K562 (cell line): Measurements from ENCODE around the gene TEX51. TPM values are rescaled to one million over a fixed set of nuclear protein-coding genes. Genes with fewer than 3 reads are reported as not detected.

Experiments used
- ATAC-seq: fragments of 200-7000 bp; cut with Tn5 transposase; 3 replicates; pipeline ENCODE4 v1.9.1; 2020; ENCODE audit warnings: moderate library complexity
- BruUV-seq: library from RNA; stranded (reverse); fragments of 400-500 nt; replicated peaks from 2 replicates; lab custom pipeline; 2021; lab: Mats Ljungman, UMichigan
- CTCF ChIA-PET: fragments of 300-600 bp; formaldehyde crosslinking; extraction: SDS; loops from one replicate; lab custom pipeline; 2021; ENCODE audit warnings: low intra/inter-chr PET ratio; lab: Yijun Ruan, JAX
- POLR2A ChIA-PET: fragments of 300-600, 350-650 bp; sonication (Branson Sonifier 250); formaldehyde crosslinking; extraction: SDS; loops from one replicate; lab custom pipeline; 2021; ENCODE audit warnings: antibody characterized with exemption, inconsistent platforms; lab: Yijun Ruan, JAX
- DNase-seq, 4 experiments: peaks; one replicate each; pipeline versions ENCODE4 v3.0.0 to v3.0.0-alpha.2; 2011 to 2018; ENCODE audit warnings: low spot score in 3 of 4, mixed read lengths in 3 of 4; ENCODE audit errors: extremely low read depth in 1 of 4
- FAIRE-seq: peaks from 2 replicates; lab custom pipeline; 2011; peaks lifted over from hg19 to GRCh38; lab: Jason Lieb, UNC
- H2AFZ ChIP-seq: 2 replicates; pipeline ENCODE4 v1.6.0; 2011; ENCODE audit warnings: low read depth, low read length, control low read depth, inconsistent platforms
- H3K27ac ChIP-seq: fragments of 200-600 bp; 3 replicates; pipeline ENCODE4 v1.8.0; 2011; ENCODE audit warnings: low read depth, mild to moderate bottlenecking, control low read depth, inconsistent platforms, low read length, moderate library complexity, mixed read lengths; ENCODE audit errors: extremely low read depth
- H3K27me3 ChIP-seq, 2 experiments: fragments of 300-600 bp in 1 of 2; 2 replicates in 1 of 2; 3 replicates in 1 of 2; pipeline versions ENCODE4 v1.6.0 to v1.8.0; 2011; ENCODE audit warnings: inconsistent platforms in 2 of 2, low read length in 2 of 2, mild to moderate bottlenecking in 1 of 2, mixed read lengths in 1 of 2, moderate library complexity in 1 of 2; ENCODE audit not compliant: control insufficient read depth in 2 of 2, insufficient read depth in 2 of 2
- H3K36me3 ChIP-seq: fragments of 300-600 bp; 3 replicates; pipeline ENCODE4 v1.8.0; 2011; ENCODE audit warnings: mild to moderate bottlenecking, low read length, inconsistent platforms; ENCODE audit not compliant: control insufficient read depth, insufficient read depth
- H3K4me1 ChIP-seq, 2 experiments: fragments of 200-600 bp in 1 of 2; replicated peaks in 1 of 2; 2 replicates in 1 of 2; 3 replicates in 1 of 2; pipeline versions ENCODE4 v1.5.1 to v1.8.0; 2011; ENCODE audit warnings: inconsistent platforms in 2 of 2, low read length in 2 of 2, mild to moderate bottlenecking in 1 of 2, mixed read lengths in 1 of 2, moderate library complexity in 1 of 2; ENCODE audit not compliant: control insufficient read depth in 2 of 2, insufficient read depth in 2 of 2
- H3K4me2 ChIP-seq: 2 replicates; pipeline ENCODE4 v1.6.1; 2011; ENCODE audit warnings: low read length, control low read depth, inconsistent platforms, mixed read lengths; ENCODE audit not compliant: insufficient read depth
- H3K4me3 ChIP-seq: fragments of 200-600 bp; sonication (generic), shearing (Covaris generic); 2 replicates; pipeline ENCODE4 v1.5.1; 2016; ENCODE audit warnings: control low read depth, inconsistent platforms
- H3K79me2 ChIP-seq: fragments of 200-600 bp; 3 replicates; pipeline ENCODE4 v1.8.0; 2011; ENCODE audit warnings: low read length, inconsistent platforms; ENCODE audit not compliant: control insufficient read depth, insufficient read depth
- H3K9ac ChIP-seq, 2 experiments: 2 replicates each; pipeline versions ENCODE4 v1.6.0 to v1.6.1; 2011; ENCODE audit warnings: low read depth in 2 of 2, low read length in 2 of 2, control low read depth in 1 of 2, inconsistent platforms in 1 of 2, mild to moderate bottlenecking in 1 of 2, mixed read lengths in 1 of 2; ENCODE audit not compliant: insufficient read depth in 1 of 2
- H3K9me1 ChIP-seq: one replicate; pipeline ENCODE4 v1.6.0; 2011; ENCODE audit warnings: inconsistent platforms, mild to moderate bottlenecking, low read length, moderate library complexity; ENCODE audit not compliant: control insufficient read depth, insufficient read depth
- H3K9me3 ChIP-seq: replicated peaks from 2 replicates; pipeline ENCODE4 v1.5.1; 2011; ENCODE audit warnings: low read depth, low read length, inconsistent platforms; ENCODE audit not compliant: control insufficient read depth, insufficient read depth
- H4K20me1 ChIP-seq: replicated peaks from 2 replicates; pipeline ENCODE4 v1.6.1; 2011; ENCODE audit warnings: low read length, inconsistent platforms, mixed read lengths; ENCODE audit not compliant: control insufficient read depth, insufficient read depth
- HMGXB4 ChIP-seq: sonication (generic); formaldehyde crosslinking; IDR thresholded peaks from 2 replicates; pipeline ENCODE4 v1.8.1; 2023; ENCODE audit warnings: mild to moderate bottlenecking, missing genetic modification reagents
- NKRF ChIP-seq: fragments of 450-650 bp; IDR thresholded peaks from 2 replicates; pipeline ENCODE4 v1.6.1; 2016; ENCODE audit warnings: borderline replicate concordance
- RNF2 ChIP-seq: sonication (generic); IDR thresholded peaks from 2 replicates; pipeline ENCODE4 v1.6.1; 2016
- TCF3 ChIP-seq: sonication (generic); formaldehyde crosslinking; IDR thresholded peaks from 2 replicates; pipeline ENCODE4 v1.4.0; 2020; ENCODE audit warnings: mild to moderate bottlenecking, missing genetic modification reagents
- whole genome bisulfite sequencing: fragments of 100-300 bp; shearing (Covaris generic); methylation state at CpG from one replicate; pipeline ENCODE4 v1.1.6; 2016; ENCODE audit warnings: low coverage, mixed read lengths; ENCODE audit not compliant: insufficient coverage; ENCODE audit errors: missing lambda C conversion rate; 5-methylcytosine and 5-hydroxymethylcytosine counted together
- in situ Hi-C: fragments of 300-500 bp; cut with MboI; formaldehyde crosslinking; loops from 4 replicates; pipeline ENCODE4 v1.15.0; 2018; ENCODE audit warnings: inconsistent platforms, mixed read lengths
- intact Hi-C: fragments of 100-400 bp; cut with micrococcal nuclease; formaldehyde crosslinking; loops from 2 replicates; pipeline ENCODE4 v1.14.2; 2022
- polyA plus RNA-seq, 8 experiments: library from polyadenylated mRNA; depleted of rRNA in 4 of 8; stranded (reverse) in 5 of 8; unstranded in 3 of 8; fragments of >200 nt; fragmentation: Nextera tagmentation in 2 of 8; fragmentation: Illumina TruSeq in 1 of 8; extraction: Ambion mirVana in 2 of 8; extraction: Trizol in 1 of 8; gene quantifications; 2 replicates each; pipeline versions ENCODE4 v1.2.1 to v1.2.3, GENCODE V29; 2011 to 2014; ENCODE audit warnings: inconsistent platforms in 1 of 8, missing spikeins in 1 of 8
- total RNA-seq, 7 experiments: library from RNA; depleted of rRNA in 6 of 7; stranded (reverse); fragments of >200 nt in 6 of 7; fragmentation: Illumina TruSeq in 2 of 7; extraction: Trizol in 2 of 7; gene quantifications; 2 replicates each; pipeline versions ENCODE4 v1.2.1 to v1.2.3, GENCODE V29; 2011 to 2021; ENCODE audit warnings: low replicate concordance in 1 of 7

Gene TEX51
- total and polyA plus RNA-seq, 9 of the 15 experiments (the other 6 are each of a cell fraction or from before 2014, with no cell fraction given): not detected

GRCh38 chr2:126907671-126908070 lies 9.0 kb downstream of the TEX51 start (continued):
- no peak for TF ChIP-seq NKRF
- no peak for TF ChIP-seq RNF2

- in situ Hi-C loops (no loop called here), intact Hi-C loops (no loop called here)
- H3K36me3 ChIP-seq: no peaks in the 10 kb centered on the region
- POLR2A ChIA-PET: no interaction called here
- TF ChIP-seq HMGXB4 (no peak), TCF3 (CRISPR knock-in tag) (no peak)
- H4K20me1 ChIP-seq: no peaks in the 10 kb centered on the region
- no peak for ATAC-seq
- no peak overlapping the region for H3K27ac ChIP-seq
- CTCF ChIA-PET: no interaction called here
- no peak overlapping the region for H2AFZ ChIP-seq
- FAIRE-seq: no peak
- WGBS: 0% methylated on average over 10 of the region's 10 CpGs
- H3K4me3 ChIP-seq: no peak overlapping the region
- H3K9me3 ChIP-seq: no peaks in the 10 kb centered on the region
- no peaks in the 10 kb centered on the region for H3K4me1 ChIP-seq
- DNase-seq: no peak
- H3K79me2 ChIP-seq: no peaks in the 10 kb centered on the region
- peaks cover 7 to 30% of the 10 kb centered on the region in 2 experiments; a peak in 3 of 5 replicates for H3K27me3 ChIP-seq
- BruUV-seq: no TSS peak
- H3K9ac ChIP-seq: no peak overlapping the region
- H3K9me1 ChIP-seq: no peaks in the 10 kb centered on the region
- H3K4me2 ChIP-seq: no peak overlapping the region
These were observed 10.1 kb downstream of the TEX51 start for GRCh38 chr2:126908721-126909177.
